ENCODE measurements around the gene SDR42E1.

SDR42E1 gene

DNA sequence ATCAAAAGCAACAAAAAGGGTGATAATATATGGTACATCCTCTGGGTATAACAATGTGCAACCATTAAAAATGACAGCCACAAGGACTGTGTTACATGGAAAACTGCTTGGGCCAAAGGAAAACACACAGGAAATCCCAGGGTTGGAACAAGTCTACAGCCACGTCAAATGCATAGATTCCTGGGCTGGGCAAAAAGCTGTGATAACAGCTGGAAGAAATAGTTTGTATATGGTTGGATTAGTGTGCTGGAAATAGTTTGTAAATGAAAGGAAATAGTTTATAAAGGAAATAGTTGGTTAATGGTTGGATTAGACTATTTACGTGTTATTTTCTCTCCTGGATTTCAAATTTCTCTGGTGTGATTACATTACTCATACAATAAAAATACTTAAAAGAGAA, 26.4 kb upstream of the SDR42E1 start:
- Histone ChIP-seq H3K36me3 (ENCODE audit: insufficient read depth, insufficient read length, low read length) (no peaks in the 10 kb centered on the region), H3K9me3 (ENCODE audit: insufficient read depth, low read length) (no peaks in the 10 kb centered on the region), H3K9ac (ENCODE audit: insufficient read length, low read depth) (no peak overlapping the region), H3K27me3 (ENCODE audit: insufficient read depth, insufficient read length) (no peaks in the 10 kb centered on the region), H3K4me3 (ENCODE audit: insufficient read length, low read depth) (no peak overlapping the region), H3K4me1 (ENCODE audit: insufficient read depth, insufficient read length) (no peaks in the 10 kb centered on the region)
- DNase-seq (ENCODE audit: low read depth, low spot score), result no peak
- TF ChIP-seq YY1 (IDR thresholded peaks at IDR 0.05; ENCODE audit: insufficient read depth, insufficient read length) (no peak), ZNF274 (IDR thresholded peaks at IDR 0.05; ENCODE audit: low read depth, low read length) (no peak), SUZ12 (IDR thresholded peaks at IDR 0.05; ENCODE audit: extremely low read depth, insufficient read depth, insufficient read length) (no peak)

DNA sequence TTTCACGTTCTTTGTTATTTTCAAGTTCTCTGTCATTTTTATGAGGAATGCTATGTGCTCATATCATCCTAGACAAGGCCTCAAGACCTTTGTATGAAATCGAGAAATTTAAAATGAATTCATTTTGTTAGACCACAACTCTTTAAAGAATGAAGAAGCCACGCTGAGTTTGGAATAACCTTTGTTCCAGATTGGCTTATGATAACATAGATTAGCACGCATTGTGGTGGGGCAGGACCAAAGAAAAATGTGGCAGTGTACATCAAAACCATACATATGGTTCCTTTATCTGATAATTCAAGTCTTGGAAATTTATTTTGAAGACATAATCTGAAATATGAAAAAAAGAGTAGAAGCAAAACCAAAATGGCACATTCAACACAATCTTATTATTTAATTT, 26.0 kb upstream of the SDR42E1 start:
- H3K9ac ChIP-seq (ENCODE audit: insufficient read length, low read depth), result no peak overlapping the region
- no peaks in the 10 kb centered on the region for H3K36me3 ChIP-seq (ENCODE audit: insufficient read depth, insufficient read length, low read length)
- H3K4me1 ChIP-seq (ENCODE audit: insufficient read depth, insufficient read length), result no peaks in the 10 kb centered on the region
- H3K9me3 ChIP-seq (ENCODE audit: insufficient read depth, low read length), result no peaks in the 10 kb centered on the region
- H3K4me3 ChIP-seq (ENCODE audit: insufficient read length, low read depth), result no peak overlapping the region
- no peaks in the 10 kb centered on the region for H3K27me3 ChIP-seq (ENCODE audit: insufficient read depth, insufficient read length)
- DNase-seq (ENCODE audit: low read depth, low spot score), result no peak
- no peak for TF ChIP-seq SUZ12 (IDR thresholded peaks at IDR 0.05; ENCODE audit: extremely low read depth, insufficient read depth, insufficient read length)

DNA sequence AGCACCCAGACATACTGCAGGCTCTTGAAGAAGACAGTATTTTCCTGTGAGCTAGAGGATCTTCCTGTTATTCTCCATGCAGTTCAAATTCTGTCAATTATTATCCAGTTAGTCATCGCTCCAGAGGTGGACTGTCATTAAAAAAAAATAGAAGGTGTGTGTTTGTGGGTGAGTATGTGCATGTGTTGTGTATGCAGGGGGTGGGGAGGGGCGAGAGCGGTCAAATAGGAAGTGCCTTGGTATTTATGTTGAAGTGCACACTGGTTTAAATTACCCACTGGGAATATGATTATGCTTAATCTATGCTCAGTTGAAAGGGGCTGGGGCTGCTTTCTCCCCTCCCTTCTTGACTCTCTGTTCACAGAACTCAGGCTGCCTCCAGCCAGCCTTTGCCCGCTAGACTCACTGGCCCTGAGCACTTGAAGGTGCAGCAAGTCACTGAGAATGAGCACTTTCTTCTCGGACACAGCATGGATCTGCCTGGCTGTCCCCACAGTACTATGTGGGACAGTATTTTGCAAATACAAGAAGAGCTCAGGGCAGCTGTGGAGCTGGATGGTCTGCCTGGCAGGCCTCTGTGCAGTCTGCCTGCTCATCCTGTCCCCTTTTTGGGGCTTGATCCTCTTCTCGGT, 23.8 kb upstream of the SDR42E1 start, which contains the start of gene HSD17B2:
Gene HSD17B2 (plus strand): TSS at position 273 of the 632 bp plus-strand sequence. CDS start 172 bp downstream, at position 445.
- Histone ChIP-seq H3K4me3 (ENCODE audit: insufficient read length, low read depth) (no peak within 1 kb of the TSS), H3K9ac (ENCODE audit: insufficient read length, low read depth) (no peak within 1 kb of the TSS), H3K36me3 (ENCODE audit: insufficient read depth, insufficient read length, low read length) (no peaks in the 10 kb centered on the region), H3K27me3 (ENCODE audit: insufficient read depth, insufficient read length) (no peaks in the 10 kb centered on the region), H3K4me1 (ENCODE audit: insufficient read depth, insufficient read length) (no peaks in the 10 kb centered on the region), H3K9me3 (ENCODE audit: insufficient read depth, low read length) (no peaks in the 10 kb centered on the region)
- DNase-seq (ENCODE audit: low read depth, low spot score), result no peak
- TF ChIP-seq YY1 (IDR thresholded peaks at IDR 0.05; ENCODE audit: insufficient read depth, insufficient read length) (no peak), ZNF274 (IDR thresholded peaks at IDR 0.05; ENCODE audit: low read depth, low read length) (no peak), SUZ12 (IDR thresholded peaks at IDR 0.05; ENCODE audit: extremely low read depth, insufficient read depth, insufficient read length) (no peak)

DNA sequence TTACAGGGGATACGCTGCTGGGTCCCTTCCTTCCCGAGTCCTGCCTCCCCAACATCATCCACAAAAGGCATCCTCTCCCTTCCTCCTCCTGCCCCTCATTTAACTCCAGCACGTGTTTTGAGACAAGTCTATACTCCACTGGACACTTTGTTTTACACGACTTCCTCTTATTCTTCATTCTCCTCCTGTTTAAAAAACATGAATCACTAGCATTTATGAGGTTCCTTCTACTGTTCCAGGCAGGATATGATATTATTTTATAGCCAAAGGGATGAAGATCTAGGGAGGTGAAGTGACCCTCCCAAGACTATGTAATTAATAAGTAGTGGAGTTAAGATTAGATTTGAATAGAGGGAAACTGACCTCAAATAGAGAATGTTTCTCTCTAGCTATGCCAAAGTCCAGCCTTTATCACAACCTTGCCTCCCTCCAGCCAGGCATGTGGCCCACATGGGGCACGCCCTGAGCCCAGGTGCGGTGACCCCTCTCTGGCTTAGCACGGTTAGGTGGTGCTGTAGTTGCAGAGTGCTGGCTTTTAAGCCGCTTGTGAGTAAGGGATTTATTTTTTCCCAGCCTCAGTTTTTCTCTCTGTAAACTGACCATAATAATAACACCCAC, 22.5 kb upstream of the SDR42E1 start:
- no peak for DNase-seq (ENCODE audit: low read depth, low spot score)
- Histone ChIP-seq H3K36me3 (ENCODE audit: insufficient read depth, insufficient read length, low read length) (no peaks in the 10 kb centered on the region), H3K27me3 (ENCODE audit: insufficient read depth, insufficient read length) (no peaks in the 10 kb centered on the region), H3K4me3 (ENCODE audit: insufficient read length, low read depth) (no peak overlapping the region), H3K4me1 (ENCODE audit: insufficient read depth, insufficient read length) (no peaks in the 10 kb centered on the region), H3K9ac (ENCODE audit: insufficient read length, low read depth) (no peak overlapping the region), H3K9me3 (ENCODE audit: insufficient read depth, low read length) (no peaks in the 10 kb centered on the region)
- no peak for TF ChIP-seq YY1 (IDR thresholded peaks at IDR 0.05; ENCODE audit: insufficient read depth, insufficient read length)
- TF ChIP-seq SUZ12 (IDR thresholded peaks at IDR 0.05; ENCODE audit: extremely low read depth, insufficient read depth, insufficient read length), result no peak
- no peak for TF ChIP-seq ZNF274 (IDR thresholded peaks at IDR 0.05; ENCODE audit: low read depth, low read length)

DNA sequence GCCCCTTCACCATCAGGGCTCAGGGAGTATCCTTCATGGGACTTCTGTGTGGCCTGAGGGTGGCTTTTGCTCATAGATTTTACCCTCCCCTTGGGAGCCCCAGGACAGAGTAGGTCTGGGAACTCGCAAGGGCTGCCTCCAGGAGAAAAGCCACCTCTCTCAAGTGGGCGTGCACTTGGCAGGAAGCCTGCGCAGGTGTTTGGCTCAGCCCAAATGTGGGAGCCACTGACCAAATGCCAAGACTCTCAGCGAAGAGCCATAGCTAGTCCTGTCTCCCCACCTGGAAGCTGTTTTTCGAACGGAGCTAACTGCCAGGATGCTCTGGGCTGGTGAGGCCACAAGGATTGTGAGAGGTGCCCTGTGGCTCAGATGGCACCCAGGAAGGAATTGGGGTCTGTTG, 21.7 kb upstream of the SDR42E1 start:
- Histone ChIP-seq H3K9me3 (ENCODE audit: insufficient read depth, low read length) (no peaks in the 10 kb centered on the region), H3K9ac (ENCODE audit: insufficient read length, low read depth) (no peak overlapping the region), H3K36me3 (ENCODE audit: insufficient read depth, insufficient read length, low read length) (no peaks in the 10 kb centered on the region), H3K27me3 (ENCODE audit: insufficient read depth, insufficient read length) (no peaks in the 10 kb centered on the region), H3K4me3 (ENCODE audit: insufficient read length, low read depth) (no peak overlapping the region), H3K4me1 (ENCODE audit: insufficient read depth, insufficient read length) (no peaks in the 10 kb centered on the region)
- DNase-seq (ENCODE audit: low read depth, low spot score), result no peak
- TF ChIP-seq YY1 (IDR thresholded peaks at IDR 0.05; ENCODE audit: insufficient read depth, insufficient read length) (no peak), ZNF274 (IDR thresholded peaks at IDR 0.05; ENCODE audit: low read depth, low read length) (no peak), SUZ12 (IDR thresholded peaks at IDR 0.05; ENCODE audit: extremely low read depth, insufficient read depth, insufficient read length) (no peak)

DNA sequence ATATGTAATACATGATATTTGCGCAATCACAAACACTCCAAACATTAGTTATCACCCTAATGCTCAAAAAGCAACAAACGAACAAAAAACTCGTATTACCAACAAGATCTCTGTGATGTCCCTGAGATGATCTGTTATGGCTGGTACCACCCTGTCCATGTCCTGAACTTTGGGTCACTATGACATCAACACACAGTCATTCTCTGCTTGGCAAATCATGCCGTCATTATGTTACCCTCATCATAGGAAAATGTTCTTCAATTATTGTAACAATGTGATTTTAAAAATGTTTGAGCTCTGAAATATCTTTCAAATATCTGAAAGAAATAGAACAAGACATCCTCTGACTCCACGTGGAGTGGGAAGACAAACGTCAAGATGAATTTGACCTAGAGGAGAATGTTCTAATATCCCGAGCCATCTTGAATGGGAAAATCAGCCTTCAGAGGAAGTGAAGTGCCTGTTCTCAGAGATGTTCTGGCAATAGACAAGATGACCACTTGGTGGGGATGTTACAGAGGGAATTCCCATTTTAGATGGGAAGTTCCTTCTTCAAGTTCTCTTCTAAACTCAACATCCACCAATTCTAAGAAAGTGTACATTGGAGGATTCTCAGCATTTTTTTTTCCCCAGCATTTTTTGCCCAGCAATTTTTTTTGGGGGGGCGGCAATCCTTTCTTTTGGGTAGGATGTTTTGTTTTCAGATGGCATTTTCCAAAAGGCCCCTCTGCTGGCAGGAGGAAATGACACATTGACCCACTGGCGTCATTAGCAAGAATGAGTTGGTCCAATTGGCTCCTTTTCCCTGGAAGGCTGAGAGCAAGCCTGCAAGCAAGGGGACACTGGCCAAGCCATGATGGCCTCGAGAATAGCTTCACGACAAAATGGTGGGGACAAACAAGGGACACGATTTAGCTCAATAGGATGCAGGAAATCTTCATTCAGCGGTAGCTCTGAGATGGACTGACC, 20.1 kb upstream of the SDR42E1 start:
- Histone ChIP-seq H3K4me1 (ENCODE audit: insufficient read depth, insufficient read length) (no peaks in the 10 kb centered on the region), H3K27me3 (ENCODE audit: insufficient read depth, insufficient read length) (no peaks in the 10 kb centered on the region), H3K9ac (ENCODE audit: insufficient read length, low read depth) (no peak overlapping the region), H3K36me3 (ENCODE audit: insufficient read depth, insufficient read length, low read length) (no peaks in the 10 kb centered on the region), H3K9me3 (ENCODE audit: insufficient read depth, low read length) (no peaks in the 10 kb centered on the region), H3K4me3 (ENCODE audit: insufficient read length, low read depth) (no peak overlapping the region)
- TF ChIP-seq SUZ12 (IDR thresholded peaks at IDR 0.05; ENCODE audit: extremely low read depth, insufficient read depth, insufficient read length), result no peak
- TF ChIP-seq ZNF274 (IDR thresholded peaks at IDR 0.05; ENCODE audit: low read depth, low read length), result no peak
- TF ChIP-seq YY1 (IDR thresholded peaks at IDR 0.05; ENCODE audit: insufficient read depth, insufficient read length), result no peak
- DNase-seq (ENCODE audit: low read depth, low spot score), result peak; percentile 55

DNA sequence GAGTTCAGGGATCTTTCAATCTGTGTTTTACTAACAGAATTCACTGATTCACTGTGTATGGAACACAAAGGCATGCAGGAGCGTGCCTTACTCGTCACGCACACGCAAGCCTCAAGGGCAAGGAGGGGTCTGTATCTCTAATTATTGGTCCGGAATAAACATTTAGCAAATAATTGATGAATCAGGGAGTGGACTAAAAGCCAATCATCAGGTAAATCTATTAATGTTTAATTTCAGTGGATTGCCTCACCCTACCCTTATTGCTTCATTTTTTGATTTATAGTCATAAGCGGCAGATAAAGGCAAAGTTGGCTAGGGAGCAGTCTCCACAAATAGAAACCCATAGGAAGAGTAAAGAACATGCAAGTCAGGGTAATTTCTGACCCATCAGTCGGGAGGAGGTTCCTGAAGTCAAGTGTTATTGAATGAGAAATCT, 16.4 kb upstream of the SDR42E1 start:
- Histone ChIP-seq H3K4me3 (ENCODE audit: insufficient read length, low read depth) (no peak overlapping the region), H3K36me3 (ENCODE audit: insufficient read depth, insufficient read length, low read length) (no peaks in the 10 kb centered on the region), H3K4me1 (ENCODE audit: insufficient read depth, insufficient read length) (no peaks in the 10 kb centered on the region), H3K27me3 (ENCODE audit: insufficient read depth, insufficient read length) (no peaks in the 10 kb centered on the region), H3K9me3 (ENCODE audit: insufficient read depth, low read length) (no peaks in the 10 kb centered on the region), H3K9ac (ENCODE audit: insufficient read length, low read depth) (no peak overlapping the region)
- DNase-seq (ENCODE audit: low read depth, low spot score), result no peak
- TF ChIP-seq ZNF274 (IDR thresholded peaks at IDR 0.05; ENCODE audit: low read depth, low read length) (no peak), SUZ12 (IDR thresholded peaks at IDR 0.05; ENCODE audit: extremely low read depth, insufficient read depth, insufficient read length) (no peak), YY1 (IDR thresholded peaks at IDR 0.05; ENCODE audit: insufficient read depth, insufficient read length) (no peak)

Data from NT2/D1 (cell line).